Stimulated activated effector memory CD8-positive, alpha-beta T cell treated with anti-CD3 and anti-CD28 coated beads, Interleukin-12 subunit alpha, Interleukin-12 subunit beta, amount 100 ng/mL, for 72 hours (primary cell): ENCODE measurements around the gene TSPAN14.
"Not testable (repeated sequence)": the region's sequence is repeated elsewhere in the genome, so short reads cannot be mapped to it uniquely, and the experiment has no call there.

Experiments used
- ATAC-seq: fragments of 150-1000 bp; cut with Tn5 transposase; 2 replicates; pipeline ENCODE4 v1.10.0; 2021
- DNase-seq, 2 donors: peaks; one replicate each; pipeline ENCODE4 v3.0.0; 2021 to 2022; ENCODE audit warnings: low spot score in 2 of 2
- H3K27ac Mint-ChIP-seq: one replicate; pipeline ENCODE4 v1.8.0; 2022; ENCODE audit warnings: mild to moderate bottlenecking, mixed read lengths
- H3K36me3 Mint-ChIP-seq: one replicate; pipeline ENCODE4 v1.8.0; 2022; ENCODE audit warnings: mild to moderate bottlenecking, mixed read lengths
- H3K4me1 Mint-ChIP-seq: one replicate; pipeline ENCODE4 v1.8.0; 2022; ENCODE audit warnings: mixed read lengths
- H3K4me3 Mint-ChIP-seq: one replicate; pipeline ENCODE4 v1.8.0; 2022; ENCODE audit warnings: mild to moderate bottlenecking, mixed read lengths
- H3K9me3 Mint-ChIP-seq: one replicate; pipeline ENCODE4 v1.8.0; 2022; ENCODE audit warnings: mixed read lengths

TSPAN14 gene

DNA sequence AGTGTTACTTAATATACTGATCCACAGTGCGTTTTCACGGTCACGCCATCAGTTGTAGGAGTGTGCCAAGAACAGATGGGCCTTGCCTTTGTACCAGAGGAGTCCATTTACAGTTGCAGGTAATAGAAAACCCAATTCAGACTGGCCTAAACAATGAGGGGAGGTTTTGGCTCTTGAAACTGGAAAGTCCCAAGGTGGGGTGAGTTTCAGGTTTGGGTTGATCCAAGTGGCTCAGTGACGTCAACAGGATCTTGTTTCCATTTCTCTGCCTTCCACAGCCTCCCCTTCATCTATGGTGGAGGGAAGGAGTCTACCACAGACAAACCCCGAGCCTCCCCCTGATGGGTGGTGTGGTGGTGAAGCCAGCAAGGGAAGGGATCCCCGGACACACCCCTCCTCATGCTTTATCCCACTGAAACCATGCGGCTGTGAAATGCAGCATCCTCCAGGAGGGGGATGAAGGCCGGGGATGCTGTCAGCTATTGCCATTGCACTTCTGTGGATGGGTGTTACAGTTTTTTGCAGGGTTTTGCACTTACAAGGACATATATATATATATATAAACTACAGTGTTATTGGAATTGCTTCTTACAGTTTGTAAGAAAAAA, 68.8 kb downstream of the TSPAN14 start:
- ATAC-seq (no peak), DNase-seq (no peak)
- peak overlapping the region; percentile 71 for H3K27ac Mint-ChIP-seq
- H3K4me3 Mint-ChIP-seq: no peak overlapping the region
- no peaks in the 10 kb centered on the region for H3K9me3 Mint-ChIP-seq
- peaks cover 45% of the 10 kb centered on the region for H3K4me1 Mint-ChIP-seq
- H3K36me3 Mint-ChIP-seq: peaks cover 58% of the 10 kb centered on the region

DNA sequence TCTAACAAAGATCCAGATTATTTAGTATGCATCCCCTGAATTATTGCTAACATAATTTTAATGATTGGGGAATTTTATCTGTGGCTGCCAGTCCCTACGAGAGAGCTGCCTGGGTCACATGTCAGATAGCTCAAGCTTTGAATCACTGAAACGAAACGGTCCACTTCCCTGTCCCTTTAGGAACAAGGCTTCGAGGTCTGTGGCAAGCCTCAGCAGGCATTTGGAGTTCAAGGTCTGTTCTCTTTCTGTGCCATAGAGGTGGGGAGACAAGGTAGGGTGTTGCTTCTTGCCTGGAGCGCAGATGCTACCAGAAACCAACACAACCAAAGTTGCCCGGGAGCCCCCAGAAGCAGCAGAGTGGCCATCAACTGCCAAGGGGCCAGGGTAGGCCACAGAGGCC, 69.7 kb downstream of the TSPAN14 start:
- peak overlapping the region; percentile 71 for H3K27ac Mint-ChIP-seq
- DNase-seq: no peak
- peaks cover 55% of the 10 kb centered on the region for H3K36me3 Mint-ChIP-seq
- no peak for ATAC-seq
- no peaks in the 10 kb centered on the region for H3K9me3 Mint-ChIP-seq
- no peak overlapping the region for H3K4me3 Mint-ChIP-seq
- H3K4me1 Mint-ChIP-seq: peaks cover 37% of the 10 kb centered on the region

- peaks cover 50% of the 10 kb centered on the region for H3K36me3 Mint-ChIP-seq
- peak overlapping the region; percentile 71 for H3K27ac Mint-ChIP-seq
- no peaks in the 10 kb centered on the region for H3K9me3 Mint-ChIP-seq
- H3K4me1 Mint-ChIP-seq: peaks cover 40% of the 10 kb centered on the region
- no peak overlapping the region for H3K4me3 Mint-ChIP-seq
- DNase-seq (no peak), ATAC-seq (no peak)
Measured at GRCh38 chr10:80524190-80524909, 70.2 kb downstream of the TSPAN14 start.

- ATAC-seq: no peak
- no peak for DNase-seq
- Mint-ChIP-seq H3K36me3 (peaks cover 34% of the 10 kb centered on the region), H3K4me3 (no peak overlapping the region), H3K4me1 (peaks cover 49% of the 10 kb centered on the region), H3K27ac (peak overlapping the region; percentile 71), H3K9me3 (no peaks in the 10 kb centered on the region)
Measured at GRCh38 chr10:80526218-80526617, 72.1 kb downstream of the TSPAN14 start.

DNA sequence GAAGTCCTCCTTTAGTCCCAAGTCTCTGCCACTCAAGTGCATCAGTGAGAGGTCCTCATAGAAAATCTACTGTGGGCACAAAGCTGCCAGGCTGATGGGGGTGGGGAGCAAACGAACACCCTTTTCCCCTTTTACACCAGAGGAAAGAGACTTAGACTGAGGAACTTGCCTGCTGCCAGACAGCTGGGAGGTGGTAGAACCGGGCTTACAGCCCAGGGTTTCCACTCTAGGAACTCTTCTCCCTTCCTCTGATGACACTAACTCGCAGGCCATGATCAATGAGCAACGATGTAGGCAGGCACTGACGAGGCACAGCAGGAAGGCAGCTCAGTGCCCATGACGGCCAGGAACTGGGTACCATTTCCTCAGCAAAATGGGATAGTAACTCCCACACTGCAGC, 72.6 kb downstream of the TSPAN14 start:
- Mint-ChIP-seq H3K27ac (peak overlapping the region; percentile 71), H3K4me1 (peaks cover 52% of the 10 kb centered on the region), H3K36me3 (peaks cover 34% of the 10 kb centered on the region), H3K9me3 (no peaks in the 10 kb centered on the region), H3K4me3 (no peak overlapping the region)
- ATAC-seq (no peak), DNase-seq (no peak)

- H3K9me3 Mint-ChIP-seq: no peaks in the 10 kb centered on the region
- ATAC-seq (no peak), DNase-seq (no peak)
- peaks cover 56% of the 10 kb centered on the region for H3K4me1 Mint-ChIP-seq
- H3K4me3 Mint-ChIP-seq: no peak overlapping the region
- peaks cover 34% of the 10 kb centered on the region for H3K36me3 Mint-ChIP-seq
- H3K27ac Mint-ChIP-seq: peak overlapping the region; percentile 71
Measured at GRCh38 chr10:80528185-80528700, 74.1 kb downstream of the TSPAN14 start.

GRCh38 chr10:80528901-80529300, 74.8 kb downstream of the TSPAN14 start:
- DNase-seq (no peak), ATAC-seq (no peak)
- peaks cover 53% of the 10 kb centered on the region for H3K4me1 Mint-ChIP-seq
- H3K36me3 Mint-ChIP-seq: peaks cover 34% of the 10 kb centered on the region
- peak overlapping the region; percentile 90 for H3K27ac Mint-ChIP-seq
- no peaks in the 10 kb centered on the region for H3K9me3 Mint-ChIP-seq
- H3K4me3 Mint-ChIP-seq: peak overlapping the region; percentile 59

GRCh38 chr10:80529604-80530003, 75.5 kb downstream of the TSPAN14 start:
- DNase-seq (no peak), ATAC-seq (peak; percentile 59)
- H3K4me3 Mint-ChIP-seq: peak overlapping the region; percentile 59
- H3K4me1 Mint-ChIP-seq: peaks cover 46% of the 10 kb centered on the region
- H3K27ac Mint-ChIP-seq: peak overlapping the region; percentile 90
- H3K9me3 Mint-ChIP-seq: no peaks in the 10 kb centered on the region
- H3K36me3 Mint-ChIP-seq: peaks cover 28% of the 10 kb centered on the region

DNA sequence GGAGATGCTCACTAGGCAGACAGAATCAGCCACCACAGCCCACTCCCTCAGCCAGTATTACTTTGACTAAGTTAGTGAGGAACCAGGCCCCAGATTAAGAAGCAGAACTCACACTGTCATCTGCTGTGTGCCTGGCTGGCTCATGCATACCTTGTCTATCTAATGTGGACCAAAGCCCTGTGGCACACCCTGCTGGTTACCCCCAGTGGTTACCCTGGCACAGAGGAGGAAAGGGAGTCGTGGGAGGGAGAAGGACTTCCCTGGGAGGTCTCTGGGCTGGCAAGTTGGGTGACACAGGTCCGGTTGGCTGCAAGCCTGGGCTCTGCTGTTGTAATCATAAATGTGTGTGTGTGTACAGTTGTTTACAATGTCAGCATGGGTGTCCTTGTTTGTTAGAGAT, 76.1 kb downstream of the TSPAN14 start:
- peak overlapping the region; percentile 59 for H3K4me3 Mint-ChIP-seq
- ATAC-seq: peak; percentile 96
- peaks cover 23% of the 10 kb centered on the region for H3K36me3 Mint-ChIP-seq
- H3K27ac Mint-ChIP-seq: peak overlapping the region; percentile 90
- no peaks in the 10 kb centered on the region for H3K9me3 Mint-ChIP-seq
- peaks cover 46% of the 10 kb centered on the region for H3K4me1 Mint-ChIP-seq
- peak in 1 of 2 donors; percentile 28 for DNase-seq

- peaks cover 47% of the 10 kb centered on the region for H3K4me1 Mint-ChIP-seq
- ATAC-seq (no peak), DNase-seq (no peak)
- no peaks in the 10 kb centered on the region for H3K9me3 Mint-ChIP-seq
- peaks cover 26% of the 10 kb centered on the region for H3K36me3 Mint-ChIP-seq
- peak overlapping the region; percentile 90 for H3K27ac Mint-ChIP-seq
- H3K4me3 Mint-ChIP-seq: peak overlapping the region; percentile 59
Measured at GRCh38 chr10:80530816-80531215, 76.7 kb downstream of the TSPAN14 start.

- Mint-ChIP-seq H3K4me3 (peak overlapping the region; percentile 14), H3K4me1 (peaks cover 42% of the 10 kb centered on the region), H3K9me3 (no peaks in the 10 kb centered on the region), H3K36me3 (peaks cover 18% of the 10 kb centered on the region), H3K27ac (peak overlapping the region; percentile 74)
- no peak for ATAC-seq
- DNase-seq: no peak
Measured at GRCh38 chr10:80532571-80532970, 78.5 kb downstream of the TSPAN14 start.

GRCh38 chr10:80534059-80534458, 79.9 kb downstream of the TSPAN14 start:
- H3K27ac Mint-ChIP-seq, ATAC-seq, H3K9me3 Mint-ChIP-seq, DNase-seq, H3K36me3 Mint-ChIP-seq, H3K4me3 Mint-ChIP-seq: not testable (repeated sequence)
- peaks cover 38% of the 10 kb centered on the region for H3K4me1 Mint-ChIP-seq

- not testable (repeated sequence) for H3K27ac Mint-ChIP-seq, ATAC-seq, H3K9me3 Mint-ChIP-seq, H3K4me3 Mint-ChIP-seq, DNase-seq, H3K36me3 Mint-ChIP-seq
- peaks cover 37% of the 10 kb centered on the region for H3K4me1 Mint-ChIP-seq
Measured at GRCh38 chr10:80534646-80535045, 80.5 kb downstream of the TSPAN14 start.

DNA sequence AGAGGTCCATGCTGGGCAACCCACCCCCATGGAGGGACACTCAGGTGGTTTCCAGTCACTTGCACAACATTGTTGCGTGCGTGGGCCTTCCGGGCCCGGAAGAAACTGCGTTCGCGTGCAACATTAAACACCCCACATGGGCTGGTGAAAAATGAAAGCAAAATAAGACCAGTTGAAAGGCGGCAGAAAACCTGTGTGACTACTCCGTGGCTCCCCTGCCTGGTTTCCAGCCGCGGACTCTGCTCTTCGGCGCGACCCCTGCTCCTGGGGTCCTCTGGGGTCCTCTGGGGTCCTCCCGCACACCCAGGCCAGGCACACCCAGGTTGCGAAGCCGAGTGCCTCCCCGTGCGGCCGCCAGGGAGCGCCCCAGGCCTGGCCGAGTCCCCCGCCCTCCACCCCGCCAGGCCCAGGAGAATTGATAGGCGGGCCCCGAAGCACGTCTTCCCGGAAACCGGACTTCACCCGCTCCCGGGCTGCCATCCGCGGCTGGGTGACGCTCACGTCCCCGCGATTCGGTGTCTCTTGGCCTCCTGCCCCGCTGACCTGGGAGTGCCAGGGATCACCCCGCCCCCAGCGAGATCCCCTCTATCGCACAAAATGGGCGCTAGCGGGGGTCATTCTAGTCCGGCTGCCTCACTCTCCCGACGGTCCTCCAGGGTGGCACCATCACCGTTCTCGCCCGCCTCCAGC, 81.7 kb downstream of the TSPAN14 start:
- H3K9me3 Mint-ChIP-seq: no peaks in the 10 kb centered on the region
- H3K4me1 Mint-ChIP-seq: peaks cover 36% of the 10 kb centered on the region
- H3K27ac Mint-ChIP-seq: peak overlapping the region; percentile 98
- peak overlapping the region; percentile 84 for H3K4me3 Mint-ChIP-seq
- peaks cover 9% of the 10 kb centered on the region for H3K36me3 Mint-ChIP-seq
- peak; percentile 63 to 88 for DNase-seq
- peak; percentile 91 for ATAC-seq

DNA sequence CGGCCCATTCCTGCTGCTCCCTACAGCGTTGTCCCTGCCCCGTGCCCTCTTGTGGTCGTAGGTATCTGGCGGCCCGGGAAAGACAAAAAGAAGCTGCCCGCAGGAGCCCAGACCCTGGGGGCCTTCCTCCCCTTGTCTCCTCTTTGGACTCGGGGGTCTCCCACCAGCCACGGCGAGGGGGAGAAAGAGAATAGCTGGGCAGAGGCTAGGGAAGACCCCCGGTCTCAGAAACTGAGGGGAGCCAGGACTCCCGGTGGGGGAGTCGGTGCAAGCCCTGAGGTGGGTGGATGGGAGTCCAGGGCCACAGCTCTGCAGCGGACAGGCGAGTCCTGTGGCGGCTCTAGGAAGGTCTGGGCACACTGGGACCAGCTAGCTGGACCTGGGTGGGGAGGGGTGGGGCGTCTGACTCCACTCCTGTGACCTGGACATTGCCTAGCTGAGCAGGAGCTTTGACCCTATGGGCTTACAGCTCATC, 82.3 kb downstream of the TSPAN14 start:
- Mint-ChIP-seq H3K9me3 (no peaks in the 10 kb centered on the region), H3K4me3 (peak overlapping the region; percentile 84), H3K36me3 (peaks cover 9% of the 10 kb centered on the region), H3K4me1 (peaks cover 37% of the 10 kb centered on the region), H3K27ac (peak overlapping the region; percentile 98)
- no peak for DNase-seq
- no peak for ATAC-seq
